ENCODE results near the gene GJB5.

GJB5 gene

GRCh38 chr1:34779005-34779404, 24.2 kb downstream of the GJB5 start:
- no peaks in the 10 kb centered on the region for H3K27me3 ChIP-seq (ENCODE audit: insufficient read depth, low read length, poor library complexity, severe bottlenecking)

DNA sequence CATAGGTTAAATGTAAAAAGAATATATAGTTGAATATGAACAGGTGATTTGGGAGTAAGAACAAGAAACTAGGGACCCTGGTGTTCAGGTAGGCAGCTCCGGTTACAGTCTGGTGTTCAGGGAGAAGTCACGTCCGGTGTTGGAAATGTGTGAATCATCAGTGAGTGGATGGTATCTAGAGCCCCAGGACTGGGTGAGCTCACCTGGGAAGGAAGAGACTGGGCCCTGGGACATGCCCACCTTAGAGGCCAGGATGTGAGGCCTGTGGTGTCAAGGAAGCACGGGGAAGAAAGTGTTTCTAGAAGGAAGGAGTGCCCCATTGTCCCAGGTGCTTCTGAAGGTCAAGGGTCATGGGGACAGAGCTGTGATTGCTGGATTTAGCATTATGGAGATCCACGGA, 24.7 kb downstream of the GJB5 start:
- H3K36me3 ChIP-seq (ENCODE audit: insufficient read depth, low read length), result no peaks in the 10 kb centered on the region
- no peaks in the 10 kb centered on the region for H3K9me3 ChIP-seq (ENCODE audit: insufficient read depth, low read depth, low read length)
- no peak overlapping the region for H2AFZ ChIP-seq (ENCODE audit: low read length)
- H3K9me2 ChIP-seq (replicated peaks; ENCODE audit: low read depth, low read length), result no peaks in the 10 kb centered on the region
- no peaks in the 10 kb centered on the region for H3K4me1 ChIP-seq (ENCODE audit: insufficient read depth, low read length, poor library complexity, severe bottlenecking)
- no peaks in the 10 kb centered on the region for H3F3A ChIP-seq (ENCODE audit: low read depth)
- no peaks in the 10 kb centered on the region for H4K20me1 ChIP-seq (ENCODE audit: insufficient read depth, low read length, poor library complexity, severe bottlenecking)
- TF ChIP-seq EZH2phosphoT487 (IDR thresholded peaks at IDR 0.05; ENCODE audit: borderline replicate concordance), result no peak
- TF ChIP-seq CTCF (conservative IDR thresholded peaks at IDR 0.05; ENCODE audit: low read length), result no peak
- H3K27me3 ChIP-seq (ENCODE audit: insufficient read depth, low read length, poor library complexity, severe bottlenecking), result no peaks in the 10 kb centered on the region
- H3K9ac ChIP-seq (ENCODE audit: low read depth, low read length, poor library complexity, severe bottlenecking), result no peak overlapping the region
- H3K4me3 ChIP-seq (ENCODE audit: low read length, poor library complexity, severe bottlenecking), result no peak overlapping the region
- H3K4me2 ChIP-seq (ENCODE audit: low read depth, low read length, poor library complexity, severe bottlenecking), result no peak overlapping the region
- no peaks in the 10 kb centered on the region for H3K79me2 ChIP-seq (ENCODE audit: insufficient read depth, low read length)

More at GRCh38 chr1:34779005-34779404, 24.2 kb downstream of the GJB5 start:
- TF ChIP-seq EZH2phosphoT487 (IDR thresholded peaks at IDR 0.05; ENCODE audit: borderline replicate concordance) (no peak), CTCF (conservative IDR thresholded peaks at IDR 0.05; ENCODE audit: low read length) (no peak)
- H3K4me1 ChIP-seq (ENCODE audit: insufficient read depth, low read length, poor library complexity, severe bottlenecking), result no peaks in the 10 kb centered on the region
- no peak overlapping the region for H3K9ac ChIP-seq (ENCODE audit: low read depth, low read length, poor library complexity, severe bottlenecking)
- no peaks in the 10 kb centered on the region for H3K79me2 ChIP-seq (ENCODE audit: insufficient read depth, low read length)
- no peaks in the 10 kb centered on the region for H3K9me2 ChIP-seq (replicated peaks; ENCODE audit: low read depth, low read length)
- H3K36me3 ChIP-seq (ENCODE audit: insufficient read depth, low read length), result no peaks in the 10 kb centered on the region
- H3K4me3 ChIP-seq (ENCODE audit: low read length, poor library complexity, severe bottlenecking), result no peak overlapping the region
- no peaks in the 10 kb centered on the region for H3K9me3 ChIP-seq (ENCODE audit: insufficient read depth, low read depth, low read length)
- no peaks in the 10 kb centered on the region for H3F3A ChIP-seq (ENCODE audit: low read depth)
- H3K4me2 ChIP-seq (ENCODE audit: low read depth, low read length, poor library complexity, severe bottlenecking), result no peak overlapping the region
- no peaks in the 10 kb centered on the region for H4K20me1 ChIP-seq (ENCODE audit: insufficient read depth, low read length, poor library complexity, severe bottlenecking)
- no peak overlapping the region for H2AFZ ChIP-seq (ENCODE audit: low read length)

DNA sequence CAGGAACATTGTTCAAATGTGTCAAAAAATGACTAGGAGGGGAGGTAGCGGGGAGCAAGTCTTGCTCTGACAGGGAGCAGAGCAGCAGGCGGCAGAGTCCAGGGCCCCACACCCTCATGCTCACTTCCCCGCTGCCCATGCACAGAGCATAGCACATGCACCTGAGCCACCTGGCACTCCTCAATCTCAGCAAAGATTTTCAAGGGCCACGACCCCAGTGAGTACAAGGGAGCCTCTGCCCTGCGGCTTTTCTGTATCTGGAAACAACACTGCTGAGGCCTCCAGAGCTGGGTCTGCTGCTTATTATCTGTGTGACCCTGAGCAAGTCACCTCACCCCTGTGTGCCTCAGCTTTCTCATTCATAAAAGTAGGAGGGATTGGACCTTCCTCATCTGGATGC, 25.1 kb downstream of the GJB5 start:
- no peaks in the 10 kb centered on the region for H3K36me3 ChIP-seq (ENCODE audit: insufficient read depth, low read length)
- no peak overlapping the region for H3K4me2 ChIP-seq (ENCODE audit: low read depth, low read length, poor library complexity, severe bottlenecking)
- H3K9me2 ChIP-seq (replicated peaks; ENCODE audit: low read depth, low read length), result no peaks in the 10 kb centered on the region
- no peaks in the 10 kb centered on the region for H3K79me2 ChIP-seq (ENCODE audit: insufficient read depth, low read length)
- no peak overlapping the region for H3K9ac ChIP-seq (ENCODE audit: low read depth, low read length, poor library complexity, severe bottlenecking)
- H3F3A ChIP-seq (ENCODE audit: low read depth), result no peaks in the 10 kb centered on the region
- no peaks in the 10 kb centered on the region for H3K4me1 ChIP-seq (ENCODE audit: insufficient read depth, low read length, poor library complexity, severe bottlenecking)
- no peak overlapping the region for H2AFZ ChIP-seq (ENCODE audit: low read length)
- TF ChIP-seq CTCF (conservative IDR thresholded peaks at IDR 0.05; ENCODE audit: low read length) (no peak), EZH2phosphoT487 (IDR thresholded peaks at IDR 0.05; ENCODE audit: borderline replicate concordance) (no peak)
- no peaks in the 10 kb centered on the region for H4K20me1 ChIP-seq (ENCODE audit: insufficient read depth, low read length, poor library complexity, severe bottlenecking)
- H3K4me3 ChIP-seq (ENCODE audit: low read length, poor library complexity, severe bottlenecking), result no peak overlapping the region
- H3K27me3 ChIP-seq (ENCODE audit: insufficient read depth, low read length, poor library complexity, severe bottlenecking), result no peaks in the 10 kb centered on the region
- no peaks in the 10 kb centered on the region for H3K9me3 ChIP-seq (ENCODE audit: insufficient read depth, low read depth, low read length)
